ENCODE results near the gene PRAMEF15. TPM values are rescaled to one million over a fixed set of nuclear protein-coding genes. Genes with fewer than 3 reads are reported as not detected.

Gene PRAMEF15
- total RNA-seq (2022; extraction: Qiagen RNA extraction; ENCODE audit: low read depth), result not detected in 5 replicates

DNA sequence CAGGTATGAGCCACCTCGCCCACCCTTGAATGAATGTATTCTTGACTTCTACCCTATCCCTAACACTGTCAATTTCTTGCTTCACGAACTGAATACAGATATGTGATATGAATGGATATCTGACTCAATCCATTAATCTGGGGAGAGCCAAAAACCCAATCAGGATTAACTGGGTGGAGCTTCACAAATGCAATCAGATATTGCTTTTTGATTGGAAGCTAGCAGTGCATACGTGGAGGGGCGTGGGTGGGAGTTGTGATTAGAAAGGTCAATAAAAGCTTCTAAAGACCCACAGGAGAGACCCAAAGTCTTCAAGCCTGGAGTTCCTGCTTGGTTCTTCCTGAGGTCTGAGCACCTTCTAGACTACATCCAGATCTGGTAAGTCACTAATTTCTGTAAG lies at the start of gene PRAMEF15:
Gene PRAMEF15 (plus strand): TSS at position 301 of the 400 bp plus-strand sequence. CDS start 2,827 bp downstream, outside the sequence.

DNA sequence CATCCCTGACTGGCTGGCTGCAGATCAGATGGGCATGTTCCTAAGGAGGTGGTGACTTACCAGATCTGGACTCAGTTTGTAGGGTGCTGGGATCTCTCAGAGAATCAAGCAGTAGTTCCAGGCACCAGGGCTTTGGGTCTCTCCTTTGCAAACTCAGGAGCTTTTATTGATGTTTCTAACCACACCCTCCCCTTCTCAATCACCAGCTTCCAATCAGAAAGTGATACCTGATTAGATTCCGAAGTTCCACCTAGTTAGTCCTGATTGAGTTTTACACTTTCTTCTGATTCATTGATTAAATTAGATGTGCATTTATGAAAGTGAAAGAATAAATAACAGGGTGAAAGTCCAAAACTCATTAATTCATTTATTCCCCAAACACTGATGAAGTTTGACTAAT lies 30.3 kb upstream of the PRAMEF15 start, which contains the start of gene PRAMEF8:
Gene PRAMEF8 (minus strand): TSS at position 101 of the 400 bp plus-strand sequence. CDS start 1,046 bp downstream, outside the sequence.

DNA sequence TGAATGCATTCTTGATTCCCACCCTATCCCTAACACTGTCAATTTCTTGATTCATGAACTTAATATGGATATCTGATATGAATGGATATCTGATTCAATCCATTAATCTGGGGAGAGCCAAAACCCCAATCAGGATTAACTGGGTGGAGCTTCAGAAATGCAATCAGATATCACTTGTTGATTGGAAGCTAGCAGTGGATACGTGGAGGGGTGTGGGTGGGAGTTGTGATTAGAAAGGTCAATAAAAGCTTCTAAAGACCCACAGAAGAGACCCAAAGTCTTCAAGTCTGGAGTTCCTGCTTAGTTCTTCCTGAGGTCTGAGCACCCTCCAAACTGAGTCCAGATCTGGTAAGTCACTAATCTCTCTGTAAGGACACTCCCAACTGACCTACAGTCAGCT lies 12.1 kb upstream of the PRAMEF15 start, which contains the start of gene PRAMEF33:
Gene PRAMEF33 (plus strand): TSS at position 301 of the 400 bp plus-strand sequence. CDS start 2,416 bp downstream, outside the sequence.

DNA sequence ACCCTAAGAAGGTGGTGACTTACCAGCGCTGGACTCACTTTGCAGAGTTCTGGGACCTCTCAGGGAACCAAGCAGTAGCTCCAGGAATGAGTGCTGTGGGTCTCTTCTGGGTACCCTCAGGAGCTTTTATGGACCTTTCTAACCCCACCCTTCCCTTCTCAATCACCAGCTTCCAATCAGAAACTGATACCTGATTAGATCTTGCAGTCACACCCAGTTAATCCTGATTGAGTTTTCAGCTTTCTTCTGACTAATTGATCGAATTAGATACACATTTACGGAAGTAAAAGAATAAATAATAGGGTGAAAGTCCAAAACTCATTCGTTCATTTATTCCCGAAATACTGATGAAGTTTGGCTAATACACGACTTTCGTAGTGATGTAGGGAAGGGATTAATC lies 31.7 kb downstream of the PRAMEF15 start, which contains the start of gene PRAMEF14:
Gene PRAMEF14 (minus strand): TSS at position 101 of the 400 bp plus-strand sequence. CDS start 1,820 bp downstream, outside the sequence.

Other genes with a start within 250 kb of the PRAMEF15 start
- not detected in 5 replicates for gene PRAMEF25, start 244.8 kb upstream of the PRAMEF15 start, total RNA-seq (2022; extraction: Qiagen RNA extraction; ENCODE audit: low read depth)
- gene HNRNPCL2, start 198.7 kb upstream of the PRAMEF15 start, total RNA-seq (2022; extraction: Qiagen RNA extraction; ENCODE audit: low read depth), result not detected in 5 replicates
- not detected in 5 replicates for gene PRAMEF26, start 159.6 kb upstream of the PRAMEF15 start, total RNA-seq (2022; extraction: Qiagen RNA extraction; ENCODE audit: low read depth)
- gene HNRNPCL4, start 149.9 kb upstream of the PRAMEF15 start, total RNA-seq (2022; extraction: Qiagen RNA extraction; ENCODE audit: low read depth), result not detected in 5 replicates
- gene PRAMEF9, start 143.7 kb upstream of the PRAMEF15 start, total RNA-seq (2022; extraction: Qiagen RNA extraction; ENCODE audit: low read depth), result not detected in 5 replicates
- not detected in 5 replicates for gene PRAMEF13, start 114.2 kb upstream of the PRAMEF15 start, total RNA-seq (2022; extraction: Qiagen RNA extraction; ENCODE audit: low read depth)
- gene PRAMEF18, start 89.4 kb upstream of the PRAMEF15 start, total RNA-seq (2022; extraction: Qiagen RNA extraction; ENCODE audit: low read depth), result not detected in 5 replicates
- gene PRAMEF5, start 61.4 kb upstream of the PRAMEF15 start, total RNA-seq (2022; extraction: Qiagen RNA extraction; ENCODE audit: low read depth), result not detected in 5 replicates
- gene PRAMEF8, start 30.4 kb upstream of the PRAMEF15 start, total RNA-seq (2022; extraction: Qiagen RNA extraction; ENCODE audit: low read depth), result 0.07 TPM in 1 of 5 replicates, not detected in the others
- gene PRAMEF33, start 12.0 kb upstream of the PRAMEF15 start, total RNA-seq (2022; extraction: Qiagen RNA extraction; ENCODE audit: low read depth), result not detected in 5 replicates
- not detected in 5 replicates for gene PRAMEF14, start 31.6 kb downstream of the PRAMEF15 start, total RNA-seq (2022; extraction: Qiagen RNA extraction; ENCODE audit: low read depth)
- gene PRAMEF19, start 56.4 kb downstream of the PRAMEF15 start, total RNA-seq (2022; extraction: Qiagen RNA extraction; ENCODE audit: low read depth), result not detected in 5 replicates
- gene PRAMEF17, start 74.1 kb downstream of the PRAMEF15 start, total RNA-seq (2022; extraction: Qiagen RNA extraction; ENCODE audit: low read depth), result not detected in 5 replicates
- gene PRAMEF20, start 94.9 kb downstream of the PRAMEF15 start, total RNA-seq (2022; extraction: Qiagen RNA extraction; ENCODE audit: low read depth), result not detected in 5 replicates
- 0.06 TPM in 1 of 5 replicates, not detected in the others for gene LRRC38, start 198.4 kb downstream of the PRAMEF15 start, total RNA-seq (2022; extraction: Qiagen RNA extraction; ENCODE audit: low read depth)